Central memory CD4-positive, alpha-beta T cell (primary cell): ENCODE measurements around the gene KRTAP10-12.

ENCODE experiments used
- DNase-seq: peaks from one replicate; pipeline ENCODE4 v3.0.0; 2022

Gene KRTAP10-12

DNA sequence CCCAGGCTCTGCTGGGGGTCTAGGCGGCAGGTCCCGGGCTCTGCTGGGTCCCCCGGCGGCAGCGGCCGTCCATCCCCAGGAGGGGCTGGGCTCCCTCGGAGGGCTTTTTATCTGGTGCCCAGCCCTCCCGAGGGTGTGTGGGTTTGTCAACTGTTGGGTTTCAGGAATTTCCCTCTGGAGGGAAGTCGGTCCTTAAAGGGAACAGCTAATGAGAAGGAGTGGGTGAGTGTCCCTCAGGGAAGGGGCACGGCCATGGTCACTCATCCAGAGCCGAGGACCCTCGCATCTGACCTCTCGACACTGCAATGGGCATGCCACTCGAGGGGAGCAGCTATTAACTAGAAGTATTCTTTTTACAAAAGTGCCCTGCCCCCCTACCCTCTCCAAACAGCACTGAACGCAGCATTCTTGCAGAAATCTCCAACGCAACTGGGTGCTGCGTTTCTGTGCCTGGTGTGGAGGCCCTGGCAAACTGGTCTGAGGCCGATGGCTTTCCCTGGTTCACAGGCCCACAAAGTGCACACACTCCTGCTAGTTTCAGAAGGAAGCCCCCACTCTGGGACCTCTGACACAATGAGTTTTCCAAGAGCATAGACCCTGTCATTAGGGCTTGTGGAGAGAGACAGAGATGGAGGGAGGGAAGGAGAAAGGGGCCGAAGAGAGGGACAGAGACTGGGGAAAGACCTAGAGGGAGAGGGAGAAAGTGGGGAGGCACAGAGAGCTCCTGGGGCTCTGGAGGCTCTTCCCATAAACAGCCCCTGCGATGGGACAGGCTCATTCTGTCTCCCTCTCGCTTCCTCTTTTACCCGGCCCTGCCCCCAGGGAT lies 15.4 kb downstream of the KRTAP10-12 start:
- no peak for DNase-seq

GRCh38 chr21:44713130-44713529 lies 16.2 kb downstream of the KRTAP10-12 start:
- DNase-seq: no peak

GRCh38 chr21:44713846-44714245 lies 16.9 kb downstream of the KRTAP10-12 start:
- no peak for DNase-seq

GRCh38 chr21:44714905-44715304 lies 17.9 kb downstream of the KRTAP10-12 start:
- no peak for DNase-seq

DNA sequence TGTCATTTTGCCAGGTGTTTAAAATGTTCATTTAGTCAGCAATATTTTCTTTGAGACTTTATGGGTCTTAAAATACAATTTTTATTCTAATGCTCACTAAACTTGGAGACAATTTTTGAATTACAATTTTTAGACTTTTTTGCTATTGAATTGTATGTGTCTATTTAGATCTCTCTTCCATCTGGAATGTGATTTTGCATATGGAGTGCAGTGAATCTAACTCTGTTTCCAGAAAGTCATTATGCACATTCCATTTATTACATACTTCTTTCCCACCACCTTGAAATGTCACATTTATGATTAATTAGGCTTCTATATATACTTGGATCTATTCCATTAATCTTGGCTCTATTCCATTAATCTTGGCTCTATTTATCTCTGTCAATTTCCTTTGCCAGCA lies 20.0 kb downstream of the KRTAP10-12 start:
- no peak for DNase-seq

- no peak for DNase-seq
Measured at GRCh38 chr21:44718093-44718492, 21.1 kb downstream of the KRTAP10-12 start.

GRCh38 chr21:44718571-44718970 lies 21.6 kb downstream of the KRTAP10-12 start:
- no peak for DNase-seq

DNA sequence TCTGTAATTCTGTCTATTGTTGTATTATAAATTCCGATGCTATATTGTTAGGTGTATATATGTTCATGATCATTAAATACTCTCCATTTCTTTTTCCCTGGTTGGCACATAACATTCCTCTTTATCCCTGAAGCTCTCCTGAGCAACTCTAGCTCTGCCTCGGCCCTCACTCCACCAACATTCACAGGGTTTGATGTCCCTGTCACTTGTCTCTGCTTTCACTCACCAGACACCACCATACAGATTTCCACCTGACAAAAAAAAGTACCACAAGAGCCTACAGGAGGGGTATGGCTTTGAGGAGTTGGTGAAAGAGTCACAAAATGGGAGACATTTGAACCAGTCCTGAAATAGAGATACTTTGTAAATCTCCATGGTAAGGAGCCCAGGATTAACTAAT lies 23.2 kb downstream of the KRTAP10-12 start:
- no peak for DNase-seq

DNA sequence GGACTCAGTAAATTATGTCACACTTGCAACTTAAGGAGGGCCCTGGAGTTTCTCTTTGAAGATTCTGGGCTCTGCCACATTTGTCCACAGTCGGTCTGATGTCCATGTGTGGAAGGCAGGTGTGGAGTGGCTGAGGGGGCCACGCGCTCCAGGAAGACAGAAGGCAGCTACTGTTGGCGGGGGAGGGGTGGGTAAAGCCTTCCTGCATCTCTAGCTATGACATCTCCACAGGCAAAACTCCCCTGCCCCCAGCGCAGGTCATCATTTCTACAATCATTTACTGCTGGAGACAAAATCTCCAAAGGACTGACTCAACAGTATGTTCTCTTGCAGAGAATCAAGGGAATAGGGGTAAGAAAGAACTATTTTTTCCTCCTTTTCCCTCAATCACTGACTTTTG lies 25.8 kb downstream of the KRTAP10-12 start:
- no peak for DNase-seq

- no peak for DNase-seq
Measured at GRCh38 chr21:44723177-44724131, 26.5 kb downstream of the KRTAP10-12 start.

DNA sequence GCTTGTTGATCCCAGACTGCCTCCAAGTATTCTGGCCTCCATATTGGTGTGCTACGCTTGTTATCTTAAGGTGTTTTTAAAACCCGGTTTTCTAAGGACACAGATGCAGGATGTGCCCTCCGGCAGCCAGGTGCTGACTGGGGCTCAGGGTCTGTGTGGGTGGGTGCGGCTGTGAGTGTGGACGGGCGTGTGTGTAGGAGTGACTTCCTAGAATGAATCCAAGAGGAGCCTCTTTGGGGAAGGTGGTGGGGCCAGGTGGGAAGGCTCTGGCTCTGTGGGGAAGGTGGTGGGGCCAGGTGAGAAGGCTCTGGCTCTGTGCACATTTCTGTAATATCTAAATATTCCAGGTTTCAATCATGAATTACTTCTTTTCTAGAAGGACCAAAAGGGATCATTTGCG lies 27.2 kb downstream of the KRTAP10-12 start:
- DNase-seq: no peak

GRCh38 chr21:44724926-44725325 lies 28.0 kb downstream of the KRTAP10-12 start:
- DNase-seq: no peak

- DNase-seq: no peak
Measured at GRCh38 chr21:44726826-44727225, 29.9 kb downstream of the KRTAP10-12 start.

DNA sequence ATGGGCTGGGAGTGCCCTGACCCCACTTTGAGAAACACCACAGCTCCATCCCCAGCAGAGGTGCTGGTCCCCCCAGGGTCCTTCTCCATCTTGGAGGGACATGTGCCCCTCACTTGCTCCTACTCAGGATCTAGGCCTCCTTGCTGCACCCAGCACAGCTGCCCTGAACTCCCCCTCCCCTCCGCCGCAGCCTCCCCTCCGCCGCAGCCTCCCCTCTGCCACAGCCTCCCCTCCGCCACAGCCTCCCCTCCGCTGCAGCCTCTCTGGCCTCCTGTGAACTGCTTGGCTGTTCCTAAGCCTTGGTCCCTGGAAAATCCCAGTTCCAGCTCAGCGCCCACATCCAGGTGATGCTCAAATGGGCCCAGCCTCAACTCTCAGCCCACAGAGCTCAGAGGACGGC lies 30.3 kb downstream of the KRTAP10-12 start:
- no peak for DNase-seq

- DNase-seq: no peak
Measured at GRCh38 chr21:44727757-44728156, 30.8 kb downstream of the KRTAP10-12 start.

DNA sequence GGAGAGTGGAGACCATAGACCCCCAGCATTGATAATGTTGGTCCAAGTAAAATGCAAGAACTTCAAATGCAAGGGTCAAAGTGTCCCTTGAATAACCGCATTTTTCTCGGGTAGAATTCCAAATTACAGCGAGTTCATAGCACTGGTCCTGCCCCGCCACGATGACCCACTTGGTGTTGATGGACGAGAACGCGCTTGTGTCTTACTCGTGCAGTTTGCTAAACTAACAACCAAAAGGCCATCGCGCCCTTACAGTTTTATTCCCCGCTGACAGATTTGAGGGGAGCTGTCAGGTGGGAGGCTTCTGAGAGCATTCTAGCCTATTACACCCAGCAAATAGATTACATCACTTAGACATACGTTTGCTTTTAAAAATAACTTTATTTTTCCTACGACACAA lies 31.7 kb downstream of the KRTAP10-12 start:
- DNase-seq: no peak

GRCh38 chr21:44729336-44730027 lies 32.5 kb downstream of the KRTAP10-12 start:
- DNase-seq: no peak

GRCh38 chr21:44730028-44730395 lies 33.0 kb downstream of the KRTAP10-12 start:
- DNase-seq: no peak

- no peak for DNase-seq
Measured at GRCh38 chr21:44730951-44731579, 34.1 kb downstream of the KRTAP10-12 start.

DNA sequence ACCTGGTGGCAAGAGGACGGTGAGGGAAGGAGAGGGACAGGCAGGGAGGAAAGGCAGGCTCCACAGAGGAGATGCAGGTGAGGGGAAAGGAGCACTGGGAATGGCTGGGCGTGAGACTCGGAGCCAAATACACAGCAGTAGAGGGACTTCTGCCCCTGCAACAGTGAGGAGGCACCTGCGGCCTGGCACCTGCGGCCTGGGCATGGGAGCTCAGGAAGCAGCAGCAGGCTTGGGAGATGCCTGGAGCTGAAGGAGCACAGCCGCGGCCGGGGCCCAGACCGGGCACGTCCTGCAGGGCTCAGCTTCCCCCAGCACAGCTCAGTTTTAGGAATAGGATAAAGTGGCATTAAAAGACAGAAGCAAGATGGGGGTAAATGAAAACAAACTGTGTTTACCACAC lies 35.3 kb downstream of the KRTAP10-12 start:
- DNase-seq: no peak

- DNase-seq: no peak
Measured at GRCh38 chr21:44732956-44733355, 36.0 kb downstream of the KRTAP10-12 start.

DNA sequence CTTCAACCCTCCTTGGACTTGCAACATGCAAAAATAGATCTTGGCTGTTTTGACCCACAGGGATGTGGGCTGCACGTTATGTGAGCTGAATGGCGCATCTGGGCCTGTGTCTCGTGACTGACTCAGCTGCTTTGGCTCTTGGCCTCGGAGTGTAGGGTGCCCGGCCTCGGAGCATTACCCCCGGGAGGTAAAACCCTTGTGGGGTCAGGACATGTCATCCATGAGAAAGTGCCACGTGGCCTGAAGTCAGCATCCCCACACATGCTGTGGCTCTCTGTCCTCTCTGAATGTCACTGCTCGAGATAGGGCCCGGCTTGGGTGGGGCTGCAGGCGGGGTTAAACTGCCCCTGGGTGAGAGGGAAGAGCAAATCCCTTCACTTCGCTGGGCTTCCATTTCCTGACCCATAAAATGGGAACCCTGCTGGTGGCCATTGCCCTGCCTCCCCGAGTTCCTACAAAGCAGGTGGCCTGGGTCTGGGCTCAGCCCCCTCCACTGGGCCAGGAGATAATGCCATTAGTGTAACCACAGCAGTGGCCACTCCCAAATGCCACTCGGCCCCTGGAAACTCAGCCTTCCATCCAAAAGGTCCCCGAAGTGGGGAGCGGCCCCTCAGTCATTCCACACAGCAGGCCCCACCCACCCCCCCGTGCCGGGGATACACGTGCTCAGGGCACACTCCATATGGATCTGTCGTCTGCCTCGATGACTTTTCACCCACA lies 37.2 kb downstream of the KRTAP10-12 start:
- DNase-seq: no peak
